GM21360 (cell line): ENCODE data around the gene ANO3.

ENCODE experiments used
- ATAC-seq: cut with Tn5 transposase; IDR thresholded peaks from one replicate; pipeline ENCODE4 v1.9.1; 2021; ENCODE audit warnings: mild to moderate bottlenecking, moderate library complexity; ENCODE audit not compliant: unreplicated experiment

The ANO3 gene

GRCh38 chr11:26702406-26702805, 370.5 kb downstream of the ANO3 start:
- ATAC-seq = no peak

- no peak for ATAC-seq
Observed at GRCh38 chr11:26703411-26704191, 371.7 kb downstream of the ANO3 start.

- ATAC-seq = no peak
Observed at GRCh38 chr11:26704249-26704648, 372.3 kb downstream of the ANO3 start.

- ATAC-seq = no peak
Observed at GRCh38 chr11:26706181-26706580, 374.3 kb downstream of the ANO3 start.

- no peak for ATAC-seq
Observed at GRCh38 chr11:26708736-26709456, 377.0 kb downstream of the ANO3 start.

- no peak for ATAC-seq
Observed at GRCh38 chr11:26710489-26710888, 378.6 kb downstream of the ANO3 start.

- no peak for ATAC-seq
Observed at GRCh38 chr11:26712497-26712896, 380.6 kb downstream of the ANO3 start.
